ENCODE measurements around the gene ZSCAN32.

The ZSCAN32 gene
- total RNA-seq: 4.9 to 16.8 (median 12.4) reads per million in 18 experiments

- DNase-seq: peak; percentile 100
These were observed at the start of gene ZSCAN32, which contains the start of gene ZNF174 for GRCh38 chr16:3400779-3401688. Gene ZSCAN32 (minus strand): TSS chr16:3401004. CDS start chr16:3397557, 3,447 bp downstream. Gene ZNF174 (plus strand): TSS chr16:3401215. CDS start chr16:3402005, 790 bp downstream.

- peak; percentile 84 to 92 for DNase-seq
These were observed 43.2 kb upstream of the ZSCAN32 start for GRCh38 chr16:3444032-3444388.

GRCh38 chr16:3443108-3444031 is 42.6 kb upstream of the ZSCAN32 start, which contains the start of the genes NAA60 and ZNF597:
Gene NAA60 (plus strand): TSS chr16:3443680. CDS start chr16:3476228, 32,548 bp downstream.
Gene ZNF597 (minus strand): TSS chr16:3443504. CDS start chr16:3443153, 351 bp downstream.
- DNase-seq: peak; percentile 95

- no peak for DNase-seq
These were observed 38.8 kb upstream of the ZSCAN32 start for GRCh38 chr16:3439637-3440036.

GRCh38 chr16:3434373-3434772 is 33.6 kb upstream of the ZSCAN32 start:
- no peak for DNase-seq

GRCh38 chr16:3431779-3432219 is 31.0 kb upstream of the ZSCAN32 start:
- DNase-seq: peak; percentile 67 to 73

- DNase-seq: no peak
These were observed 13.1 kb upstream of the ZSCAN32 start for GRCh38 chr16:3413730-3414379.

GRCh38 chr16:3408561-3409197 is 7.9 kb upstream of the ZSCAN32 start:
- no peak for DNase-seq

- DNase-seq: no peak
These were observed 1.1 kb upstream of the ZSCAN32 start for GRCh38 chr16:3401719-3402397.

GRCh38 chr16:3400446-3400778 is 392 bp downstream of the ZSCAN32 start:
- no peak for DNase-seq

- no peak for DNase-seq
These were observed 11.0 kb downstream of the ZSCAN32 start for GRCh38 chr16:3389663-3390338.

GRCh38 chr16:3388325-3388724 is 12.5 kb downstream of the ZSCAN32 start:
- no peak for DNase-seq

GRCh38 chr16:3383045-3383448 is 17.8 kb downstream of the ZSCAN32 start:
- DNase-seq: no peak

- no peak for DNase-seq
These were observed 22.9 kb downstream of the ZSCAN32 start for GRCh38 chr16:3377917-3378316.

GRCh38 chr16:3375680-3376079 is 25.1 kb downstream of the ZSCAN32 start:
- no peak for DNase-seq

GRCh38 chr16:3369073-3369472 is 31.7 kb downstream of the ZSCAN32 start:
- no peak for DNase-seq

GRCh38 chr16:3364774-3365427 is 35.9 kb downstream of the ZSCAN32 start:
- peak; percentile 77 to 85 for DNase-seq

GRCh38 chr16:3363793-3364192 is 37.0 kb downstream of the ZSCAN32 start:
- no peak for DNase-seq

GRCh38 chr16:3362931-3363330 is 37.9 kb downstream of the ZSCAN32 start:
- no peak for DNase-seq

- DNase-seq: no peak
These were observed 41.9 kb downstream of the ZSCAN32 start for GRCh38 chr16:3358871-3359270.
